H1 (cell line): ENCODE data around the gene PRKN. TPM values are rescaled to one million over a fixed set of nuclear protein-coding genes. Genes with fewer than 3 reads are reported as not detected.

ENCODE experiments used
- EP300 ChIP-seq, 2 experiments: IDR thresholded peaks; 1 replicate in 1 of 2; 2 replicates in 1 of 2; pipeline ENCODE4 v1.6.1; 2011 to 2012; ENCODE audit warnings: low read depth in 2 of 2, low read length in 2 of 2, mild to moderate bottlenecking in 2 of 2, borderline replicate concordance in 1 of 2, inconsistent platforms in 1 of 2, moderate library complexity in 1 of 2
- NANOG ChIP-seq: IDR thresholded peaks from 2 replicates; pipeline ENCODE4 v1.6.1; 2011; ENCODE audit warnings: low read length, low read depth, mild to moderate bottlenecking, inconsistent platforms; ENCODE audit not compliant: insufficient read depth, poor library complexity, severe bottlenecking
- RAD21 ChIP-seq, 2 experiments: IDR thresholded peaks in 1 of 2; conservative IDR thresholded peaks in 1 of 2; 2 replicates each; pipeline ENCODE4 v1.6.1; 2011; ENCODE audit warnings: low read depth in 2 of 2, low read length in 2 of 2, improper control_type of control experiment in 1 of 2, inconsistent platforms in 1 of 2, mild to moderate bottlenecking in 1 of 2, moderate library complexity in 1 of 2
- polyA plus RNA-seq, 7 experiments: library from polyadenylated mRNA; depleted of rRNA in 3 of 7; stranded (reverse) in 5 of 7; unstranded in 2 of 7; fragments of >200 nt in 5 of 7; fragments of 200-250 nt in 2 of 7; gene quantifications; 1 replicate in 5 of 7; 2 replicates in 1 of 7; 4 replicates in 1 of 7; pipeline versions ENCODE4 v1.2.1 to v1.2.3, GENCODE V29; 2011 to 2013; ENCODE audit warnings: missing spikeins in 2 of 7, mixed read lengths in 2 of 7
- total RNA-seq: library from RNA; stranded (reverse); fragmentation: NEBNext Ultra II Directional; extraction: Animal tissue kit (Norgen Biotek cat#: 25700); gene quantifications from 2 replicates; pipeline ENCODE4 v1.2.1, GENCODE V29; 2021

Gene PRKN
- total and polyA plus RNA-seq, 2 of the 8 experiments (the other 6 are each of a cell fraction or from before 2014, with no cell fraction given) = 0.13 to 0.29 TPM

GRCh38 chr6:161891542-161891941 is 836.0 kb downstream of the PRKN start (continued):
- no peak for TF ChIP-seq EP300 (IDR thresholded peaks at IDR 0.05; ENCODE audit: borderline replicate concordance in 1 of 2, low read depth in 2 of 2, low read length in 2 of 2)
- TF ChIP-seq RAD21 (IDR thresholded peaks at IDR 0.05 in 1 of 2, conservative IDR thresholded peaks at IDR 0.05 in 1 of 2; ENCODE audit: low read depth in 2 of 2, low read length in 2 of 2) = no peak
- TF ChIP-seq NANOG = no peak
